Kidney tubule cell (primary cell): ENCODE results near the gene DNER.
A peak's percentile ranks its signal among the peaks of the same experiment; 100 is the strongest.

Experiments used
- DNase-seq: peaks from one replicate; pipeline ENCODE4 v3.0.0-alpha.2; 2018; ENCODE audit warnings: low spot score

DNER gene

DNA sequence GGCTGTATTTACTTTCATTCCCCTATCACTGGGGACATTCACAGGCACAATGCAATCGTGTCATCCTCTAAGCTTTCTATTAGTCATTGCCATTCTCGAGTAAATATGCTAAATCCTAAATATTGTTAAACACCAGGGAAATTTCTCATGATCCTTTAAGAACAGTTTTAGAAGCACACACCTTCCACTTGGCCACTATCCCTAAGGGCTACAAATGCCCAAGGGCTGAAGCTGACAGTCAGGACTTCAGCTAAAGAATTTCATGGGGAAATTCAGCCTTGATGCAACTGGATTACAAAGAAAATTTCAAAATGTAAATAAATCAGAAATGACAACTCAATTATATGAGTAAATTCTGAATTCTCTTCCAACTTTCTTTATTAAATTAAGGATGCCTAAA is 280.2 kb downstream of the DNER start:
- DNase-seq: no peak

DNA sequence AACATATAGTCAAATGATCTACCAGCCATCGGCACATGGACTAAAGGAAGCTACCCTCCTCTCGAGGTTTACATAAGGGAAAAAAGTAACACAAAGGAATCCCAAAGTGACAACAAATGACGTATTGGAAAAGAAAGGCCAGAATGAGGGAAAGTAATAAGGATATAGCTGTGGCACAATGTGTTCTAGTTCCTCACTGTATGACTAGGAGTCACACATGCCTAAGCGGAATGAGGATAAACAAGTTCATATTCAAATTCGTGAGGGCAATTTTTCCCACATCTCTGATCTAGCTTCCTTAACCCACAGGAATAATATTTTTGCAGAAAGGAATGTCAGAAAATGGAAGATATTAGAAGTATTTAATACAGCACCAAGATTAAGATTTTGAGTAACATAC is 281.0 kb downstream of the DNER start:
- DNase-seq: no peak

DNA sequence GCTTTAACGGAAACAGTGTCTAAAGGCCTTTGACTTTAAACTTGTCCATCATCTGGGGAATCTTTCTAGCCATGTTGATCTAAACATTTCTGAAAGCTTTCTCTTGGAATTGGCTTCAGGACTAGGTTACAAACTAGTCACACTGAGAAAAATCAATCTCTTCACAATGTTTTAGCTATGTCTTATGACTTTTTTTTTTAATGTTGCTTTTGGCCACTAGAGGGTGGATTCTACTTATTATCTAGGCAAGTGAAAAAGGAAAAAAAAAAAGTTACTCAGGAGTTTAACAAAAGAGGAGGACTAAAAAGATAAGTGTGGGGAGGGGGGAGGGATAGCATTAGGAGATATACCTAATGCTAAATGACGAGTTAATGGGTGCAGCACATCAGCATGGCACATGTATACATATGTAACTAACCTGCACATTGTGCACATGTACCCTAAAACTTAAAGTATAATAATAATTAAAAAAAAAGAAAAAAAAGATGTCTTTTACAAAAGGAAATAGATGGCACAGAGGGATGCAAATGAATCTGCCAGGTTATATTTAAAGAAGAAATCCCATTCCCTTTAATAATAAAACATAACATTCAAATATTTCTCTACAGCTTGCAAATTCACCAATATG is 282.9 kb downstream of the DNER start:
- peak; percentile 48 for DNase-seq

DNA sequence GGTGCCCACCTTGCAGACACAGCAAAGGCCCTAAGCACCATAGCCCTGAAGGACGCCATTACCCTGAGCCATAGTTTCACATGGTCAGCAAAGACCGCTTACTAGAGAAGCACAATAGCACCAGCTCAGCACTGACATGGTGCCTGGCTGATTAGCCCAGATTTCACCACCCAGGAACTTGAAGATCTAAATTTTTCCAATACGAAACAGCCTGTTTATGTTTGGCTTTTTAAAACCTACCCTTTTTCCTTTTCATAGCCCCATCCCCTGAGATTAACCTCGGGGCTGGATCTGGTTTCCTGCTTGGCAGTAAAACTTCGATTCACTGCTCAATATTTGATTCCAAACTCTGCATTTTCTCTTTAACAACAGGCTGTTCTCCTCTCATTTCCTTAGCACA is 284.8 kb downstream of the DNER start:
- no peak for DNase-seq

DNA sequence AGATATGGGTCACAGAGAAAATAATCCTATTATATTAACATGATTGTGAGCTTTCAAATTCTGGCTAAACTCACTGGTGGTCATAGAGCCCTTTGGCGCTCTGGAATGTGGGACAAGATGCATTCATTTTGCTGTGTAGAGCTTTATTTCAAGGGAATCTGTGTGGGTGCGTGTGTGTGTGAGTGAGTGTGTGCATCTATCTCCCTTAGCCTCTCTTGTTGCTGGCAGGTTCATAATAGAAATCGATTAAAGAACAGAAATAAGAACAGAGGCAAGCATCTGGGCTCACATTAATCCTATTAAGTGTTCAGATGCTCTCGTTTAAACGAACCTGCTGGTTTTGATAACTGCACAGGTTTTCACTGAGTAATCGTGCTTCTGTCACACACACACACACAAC is 287.9 kb downstream of the DNER start:
- no peak for DNase-seq

DNA sequence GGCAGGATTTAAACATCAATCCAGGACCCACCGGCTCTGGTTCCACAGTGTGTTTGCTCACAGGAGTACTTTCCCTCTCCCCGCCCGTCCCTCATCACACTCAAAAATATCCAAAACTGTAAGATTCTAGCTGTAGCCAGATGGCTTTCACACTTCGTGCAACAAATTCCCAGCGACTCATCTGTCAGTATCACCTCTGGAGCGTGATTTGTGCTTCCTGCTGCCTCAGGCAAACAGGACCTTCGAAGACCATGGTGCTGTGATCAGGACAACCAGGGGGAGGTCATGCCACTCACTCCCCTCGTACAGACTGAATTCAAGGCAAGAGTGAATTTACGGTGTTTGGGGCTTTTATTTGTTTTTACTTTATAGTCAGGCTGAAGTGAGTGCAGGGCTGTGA is 288.8 kb downstream of the DNER start:
- no peak for DNase-seq

DNA sequence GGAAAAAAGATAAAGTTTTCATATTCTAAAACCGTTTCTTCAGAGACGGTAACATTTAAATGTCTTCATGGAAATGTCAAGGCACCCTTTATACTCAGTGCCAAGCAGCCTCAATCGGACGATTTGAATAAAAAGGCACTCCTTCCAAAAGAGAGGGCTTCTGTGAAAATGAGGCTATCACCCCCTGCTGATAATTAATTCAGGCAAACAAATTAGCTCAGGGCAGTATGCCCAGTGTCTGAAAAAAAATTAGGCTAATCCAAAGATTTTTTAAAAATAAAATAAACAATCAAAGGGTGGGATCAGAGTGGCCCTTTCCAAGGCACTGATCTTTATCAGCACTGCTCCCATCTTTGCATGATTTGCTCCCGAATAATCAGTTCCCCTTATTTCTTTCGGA is 292.3 kb downstream of the DNER start:
- no peak for DNase-seq

DNA sequence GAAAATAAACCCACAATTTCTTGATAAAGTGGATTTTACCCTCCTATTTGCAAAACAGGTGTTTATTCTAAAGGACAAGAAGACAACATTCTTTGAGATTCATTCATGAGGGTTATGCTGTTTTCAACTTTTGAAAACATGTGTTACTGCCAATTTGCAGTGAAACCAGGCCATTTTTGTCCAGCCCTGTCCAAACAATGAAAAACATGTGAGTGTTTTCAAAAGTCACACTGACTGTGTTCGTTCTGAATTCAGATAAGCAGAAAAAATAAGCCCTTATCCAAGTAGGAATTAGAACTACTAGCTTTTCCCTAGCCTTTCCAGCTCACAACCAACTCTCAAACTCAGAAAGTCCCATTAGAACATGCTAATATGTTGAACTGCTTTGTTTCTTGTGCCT is 295.2 kb downstream of the DNER start:
- DNase-seq: no peak

DNA sequence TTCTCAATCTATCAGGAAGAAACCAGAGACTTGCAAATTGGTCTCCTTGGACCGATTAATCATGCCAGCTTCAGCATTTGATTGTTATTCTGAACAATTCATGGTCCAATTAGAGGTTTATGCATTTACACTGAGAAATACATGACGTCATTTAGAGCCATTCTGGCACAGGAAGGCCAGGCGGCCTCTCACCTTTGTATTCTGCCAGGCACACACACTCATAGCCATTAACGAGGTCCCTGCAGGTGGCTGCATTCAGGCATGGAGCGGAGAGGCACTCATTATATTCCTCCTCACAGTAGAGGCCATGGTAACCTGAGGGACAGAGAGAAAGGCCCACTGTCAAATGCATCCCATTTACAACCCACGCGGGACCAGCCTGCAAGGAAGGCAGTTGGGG is 296.4 kb downstream of the DNER start:
- peak; percentile 20 for DNase-seq

DNA sequence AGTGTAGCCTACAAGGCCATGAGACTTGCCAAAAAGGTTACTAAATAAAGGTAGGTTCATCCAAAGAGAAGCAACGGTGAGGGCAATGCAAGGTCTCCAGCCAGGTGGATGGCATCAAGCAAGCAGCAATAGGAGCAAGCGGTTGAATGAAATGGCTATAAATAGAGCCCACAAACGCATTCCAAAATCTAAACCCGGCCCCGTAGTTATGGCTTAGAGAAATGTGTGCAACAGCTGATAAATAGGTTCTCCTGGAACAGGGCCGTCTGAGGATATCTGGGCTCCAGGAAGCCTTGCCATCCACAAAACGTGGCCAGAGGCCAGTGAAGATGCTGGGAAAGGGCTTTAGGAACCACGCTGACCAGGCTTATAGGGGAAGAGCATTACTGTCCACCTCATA is 297.2 kb downstream of the DNER start:
- no peak for DNase-seq

DNA sequence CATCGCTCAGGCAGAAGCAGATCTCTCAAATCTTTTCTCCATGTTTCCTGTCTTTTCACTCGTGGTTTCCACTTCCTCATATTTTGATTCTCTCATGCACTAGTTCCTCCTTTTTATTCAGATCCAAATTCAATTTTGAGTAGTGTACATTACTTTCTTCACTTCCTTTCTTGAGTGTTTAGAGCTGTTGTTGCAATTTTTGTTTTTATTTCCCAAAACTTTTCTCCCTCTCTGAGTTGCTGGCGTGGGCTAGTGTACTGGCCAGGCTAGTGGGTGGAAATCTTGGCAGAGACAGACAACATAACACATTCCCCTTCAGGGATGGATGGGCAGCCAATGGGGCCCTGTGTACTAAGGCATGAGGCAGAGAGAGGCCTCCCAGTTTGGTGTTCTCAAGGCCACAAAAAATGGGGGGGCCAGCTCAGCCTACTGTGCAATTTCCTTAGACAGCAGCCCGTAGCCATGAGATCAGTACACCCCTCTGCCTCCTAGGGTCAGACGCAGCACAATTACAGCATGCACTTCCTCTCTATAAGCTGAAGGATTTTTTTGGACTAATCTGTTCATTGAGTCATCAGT is 298.1 kb downstream of the DNER start:
- DNase-seq: peak; percentile 59

DNA sequence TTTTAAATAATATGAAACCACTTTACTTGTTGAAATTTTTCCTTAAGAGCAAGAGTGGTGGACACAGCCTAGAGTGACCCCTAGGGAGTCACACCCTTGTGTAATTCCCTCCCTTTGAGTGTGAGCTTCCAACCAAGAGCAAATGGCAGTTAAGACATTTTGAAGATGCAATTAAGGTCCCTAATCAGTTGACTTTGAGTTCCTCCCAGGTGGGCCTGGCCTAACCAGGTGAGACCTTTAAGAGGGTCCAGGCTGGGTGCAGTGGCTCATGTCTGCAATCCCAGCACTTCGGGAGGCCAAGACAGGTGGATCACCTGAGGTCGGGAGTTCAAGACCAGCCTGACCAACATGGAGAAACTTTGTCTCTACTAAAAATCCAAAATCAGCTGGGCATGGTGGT is 299.7 kb downstream of the DNER start:
- no peak for DNase-seq

DNA sequence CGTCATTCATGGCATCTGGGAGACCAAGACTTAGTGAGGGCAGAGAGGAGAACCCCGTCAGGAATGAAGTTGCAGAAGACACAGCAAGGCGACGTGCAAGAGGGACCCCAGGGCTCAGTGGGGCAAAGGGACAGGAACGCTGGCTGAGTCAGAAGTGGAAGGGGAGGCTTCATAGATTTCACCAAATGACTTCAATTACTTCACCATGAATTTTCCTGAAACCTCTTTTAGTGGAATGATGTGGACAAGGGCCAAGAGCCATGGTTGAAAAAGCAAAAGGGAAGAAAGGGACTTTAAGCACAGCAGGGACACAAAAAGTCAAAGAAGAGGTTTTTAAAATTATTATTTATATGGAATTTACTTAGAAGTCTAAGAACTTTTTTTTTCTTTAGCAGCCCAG is 301.7 kb downstream of the DNER start:
- DNase-seq: no peak

DNA sequence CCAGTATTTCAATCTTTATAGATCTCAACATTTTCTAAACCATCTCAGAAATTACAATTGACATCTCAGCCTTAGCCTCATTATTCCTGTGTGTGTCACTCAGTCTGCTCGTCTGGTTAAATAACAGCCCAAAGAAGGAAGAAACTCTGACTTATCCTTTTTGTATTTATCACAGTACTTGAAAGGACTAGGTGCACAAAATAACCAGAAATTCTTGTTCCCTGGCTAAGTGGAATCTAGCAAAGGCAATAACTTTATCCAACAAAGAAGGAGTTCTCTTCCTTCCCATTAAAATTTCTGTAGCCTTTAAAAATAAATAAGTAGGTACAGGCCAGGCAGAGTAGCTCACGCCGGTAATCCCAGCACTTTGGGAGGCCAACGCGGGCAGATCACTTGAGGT is 303.4 kb downstream of the DNER start:
- DNase-seq: peak; percentile 39

DNA sequence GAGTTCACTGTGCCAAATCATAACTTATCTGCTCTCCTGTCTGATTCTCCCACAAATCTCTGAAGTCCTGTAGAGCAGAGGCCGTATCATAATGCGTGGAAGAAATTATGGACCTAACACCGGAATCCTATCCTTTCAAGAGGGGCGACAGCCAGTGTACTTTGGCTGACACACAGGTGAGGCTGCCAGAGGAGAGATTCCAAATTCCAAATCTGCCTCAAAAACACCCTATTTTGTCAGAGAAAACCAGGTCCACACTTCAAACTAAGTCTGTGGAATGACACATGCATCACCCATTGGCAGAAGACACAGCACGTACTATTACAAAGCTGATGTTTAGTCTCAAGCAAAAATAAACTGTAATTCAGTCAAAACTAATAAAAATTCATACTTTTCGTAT is 304.1 kb downstream of the DNER start:
- no peak for DNase-seq

DNA sequence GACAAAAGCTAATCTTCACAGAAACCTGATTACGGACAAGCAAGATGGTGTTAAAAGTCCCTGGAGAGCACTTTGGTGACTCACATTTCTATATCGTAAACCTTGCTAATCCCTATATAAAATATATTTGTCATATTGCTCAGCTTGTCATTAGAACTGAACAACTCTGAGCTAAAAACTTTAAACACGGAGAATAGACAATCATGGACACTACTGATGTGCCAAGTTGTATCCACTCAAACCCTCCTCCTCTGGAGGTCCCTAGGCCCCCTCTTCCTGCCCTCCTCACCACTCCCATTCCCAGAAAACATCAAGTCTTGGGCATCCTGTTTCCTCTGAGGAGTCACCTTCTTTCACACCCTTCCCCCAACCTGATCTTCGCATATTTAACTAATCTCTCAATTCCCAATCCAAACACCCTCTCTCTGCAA is 304.6 kb downstream of the DNER start:
- DNase-seq: no peak

DNA sequence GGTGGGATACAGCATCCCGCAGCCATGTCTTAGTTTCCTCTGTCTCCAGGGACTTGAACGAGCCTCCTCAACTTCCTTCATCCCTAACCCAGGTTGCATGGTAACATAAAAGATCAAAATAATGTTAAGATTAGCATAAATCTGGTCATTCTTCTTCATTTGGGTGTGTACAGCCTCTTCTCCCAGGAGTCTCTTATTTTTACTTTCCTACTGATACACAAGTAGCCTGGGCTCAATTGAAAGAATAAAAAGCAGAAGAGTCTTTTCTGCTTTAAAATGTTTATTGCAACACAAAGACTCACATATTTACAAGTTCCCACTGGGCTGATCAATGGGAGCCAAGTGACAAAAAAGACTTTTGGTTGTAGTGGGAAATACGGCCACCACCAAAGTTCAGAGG is 305.4 kb downstream of the DNER start:
- no peak for DNase-seq

DNA sequence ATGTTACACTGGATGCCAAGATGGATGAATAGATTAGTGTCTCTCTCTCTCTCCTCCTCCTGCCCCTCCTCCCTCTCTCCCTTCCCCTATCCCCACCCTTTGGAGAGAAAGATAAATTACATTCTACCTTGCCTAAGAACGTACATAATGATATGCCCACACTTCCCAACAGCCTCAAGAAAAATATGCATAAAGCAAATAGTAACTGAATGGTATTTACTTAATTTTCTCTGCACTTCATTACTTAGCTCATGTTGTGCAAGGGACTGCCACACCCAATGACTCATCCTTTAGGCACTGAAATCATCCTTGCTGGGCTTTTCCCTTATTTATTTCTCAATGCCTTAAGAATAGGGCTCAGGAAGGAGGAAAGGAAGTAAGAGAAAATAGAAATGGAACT is 306.0 kb downstream of the DNER start:
- peak; percentile 92 for DNase-seq

DNA sequence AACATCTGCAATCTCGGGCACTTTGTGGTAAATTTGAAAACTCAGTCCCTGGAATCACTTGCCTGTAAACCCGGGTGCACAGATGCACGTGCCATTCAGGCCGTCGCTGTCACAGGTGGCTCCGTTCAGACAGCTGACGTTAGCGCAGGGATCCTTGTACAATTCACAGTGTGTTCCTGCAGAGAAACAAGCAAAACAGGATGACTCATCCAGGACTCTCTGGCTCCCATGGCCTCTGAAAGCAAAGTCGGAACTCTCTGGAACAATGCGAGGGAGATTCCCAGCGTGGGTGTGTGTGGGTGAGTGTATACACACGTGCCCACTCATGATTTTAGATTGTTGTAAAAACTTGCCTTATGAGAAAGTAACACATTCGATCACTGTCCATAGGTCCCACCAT is 307.2 kb downstream of the DNER start:
- DNase-seq: peak; percentile 77

DNA sequence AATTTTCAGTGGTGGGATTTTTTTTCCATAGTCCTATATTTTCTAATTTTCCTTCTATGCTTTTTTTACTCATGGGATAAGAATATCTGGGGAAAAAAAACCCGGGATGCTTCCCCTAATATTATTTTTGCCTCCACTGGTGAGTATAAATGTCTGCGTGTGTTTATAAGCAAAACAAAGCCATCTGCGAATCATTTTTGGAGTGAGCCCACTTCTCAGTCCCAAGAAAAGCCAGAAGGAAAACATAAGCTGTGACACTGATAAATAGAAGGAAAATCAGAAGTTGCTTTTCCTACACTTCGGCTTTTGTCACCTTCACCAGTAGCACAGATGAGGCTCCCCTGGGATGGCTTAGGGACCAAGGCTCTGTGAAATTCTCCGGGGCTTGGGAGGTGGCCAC is 308.6 kb downstream of the DNER start:
- DNase-seq: no peak

DNA sequence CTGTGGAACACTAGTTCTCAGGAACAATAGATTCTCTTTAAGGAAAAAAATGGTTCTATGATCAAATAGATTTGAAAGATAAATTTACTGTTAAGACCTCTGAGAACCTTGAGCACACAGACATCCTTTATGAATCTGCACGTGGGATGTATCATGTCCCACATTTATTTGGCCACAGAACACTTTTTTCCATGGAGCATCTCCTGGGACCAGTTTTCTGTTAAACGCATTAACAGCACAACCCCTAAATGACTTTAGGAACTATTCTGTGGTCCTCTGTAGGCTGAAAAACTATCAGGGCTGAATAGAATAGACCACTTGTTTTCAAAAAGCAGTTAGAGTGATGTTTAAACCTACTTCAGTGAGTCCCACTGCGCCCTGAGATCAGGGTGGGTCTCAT is 311.1 kb downstream of the DNER start:
- DNase-seq: no peak

DNA sequence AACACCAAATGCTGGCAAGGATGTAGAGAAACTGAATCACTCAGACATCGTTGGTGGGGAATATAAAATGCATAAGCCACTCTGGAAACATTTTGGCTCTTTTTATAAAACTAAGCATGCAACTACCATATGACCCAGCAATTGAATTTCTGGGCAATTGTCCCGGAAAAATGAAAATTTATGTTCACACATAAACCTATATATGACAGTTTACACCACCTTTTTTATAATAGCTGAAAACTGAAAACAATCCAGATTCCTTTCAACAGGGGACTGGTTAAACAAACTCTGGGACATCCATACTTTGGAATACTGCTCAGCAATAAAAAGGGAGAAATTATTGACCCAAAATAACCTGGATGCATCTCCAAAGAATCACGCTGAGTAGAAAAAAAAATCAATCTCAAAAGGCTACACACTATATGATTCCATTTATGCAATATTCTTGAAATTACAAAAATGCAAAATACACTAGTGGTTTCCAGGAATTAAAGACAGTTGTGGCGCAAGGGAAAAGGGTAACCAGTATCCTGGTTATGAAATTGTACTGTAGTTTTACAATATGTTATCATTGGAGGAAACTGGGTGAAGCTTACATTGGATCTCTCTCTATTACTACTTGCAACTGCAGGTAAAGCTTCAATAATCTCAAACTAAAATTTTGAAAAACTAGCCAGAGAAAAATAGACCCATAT is 313.0 kb downstream of the DNER start:
- DNase-seq: no peak

DNA sequence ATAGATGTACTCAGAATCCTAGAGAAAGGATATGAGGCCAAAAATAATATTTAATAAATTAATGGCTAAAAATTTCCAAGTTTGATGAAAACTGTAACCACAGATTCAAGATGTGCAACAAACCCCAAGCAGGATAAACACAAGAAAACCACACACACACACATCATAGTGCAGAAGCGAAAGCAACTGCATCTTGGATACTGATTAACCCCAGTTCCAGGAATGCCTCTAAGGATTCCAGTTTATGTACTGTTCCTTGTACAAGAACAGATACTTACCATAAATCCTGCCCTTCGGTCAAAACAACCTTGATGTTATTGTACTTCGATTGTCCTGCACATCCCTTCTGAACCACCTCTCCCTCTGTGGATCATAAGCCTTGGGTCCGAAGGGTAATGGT is 320.4 kb downstream of the DNER start:
- peak; percentile 18 for DNase-seq

DNA sequence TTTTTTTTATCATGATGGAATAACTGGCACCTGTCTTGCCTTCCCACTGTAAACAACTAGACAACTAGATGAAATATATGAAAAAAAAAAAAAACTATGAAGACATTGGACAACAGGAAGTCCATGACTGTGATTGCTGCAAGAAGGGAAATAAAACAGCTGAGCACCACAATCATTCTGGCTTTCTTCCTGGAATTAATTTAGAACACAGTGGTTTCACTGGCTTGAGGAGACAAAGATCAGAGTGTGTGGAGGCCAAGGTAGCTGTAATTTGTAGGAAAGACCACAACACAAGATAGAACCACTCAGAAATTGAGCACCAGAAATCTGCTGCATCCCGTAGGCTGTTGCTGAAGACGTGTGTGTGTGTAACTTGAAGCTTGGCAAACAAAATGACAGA is 322.2 kb downstream of the DNER start:
- no peak for DNase-seq
